ENCODE results near the gene TSEN2.

GRCh38 chr3:12522721-12523120 is 38.4 kb downstream of the TSEN2 start:
- TF ChIP-seq CTCF (conservative IDR thresholded peaks at IDR 0.05; ENCODE audit: low read length) (no peak), EZH2phosphoT487 (IDR thresholded peaks at IDR 0.05; ENCODE audit: borderline replicate concordance, low read depth, low read length) (no peak)
